ENCODE measurements around the gene PITX1.

Gene PITX1

DNA sequence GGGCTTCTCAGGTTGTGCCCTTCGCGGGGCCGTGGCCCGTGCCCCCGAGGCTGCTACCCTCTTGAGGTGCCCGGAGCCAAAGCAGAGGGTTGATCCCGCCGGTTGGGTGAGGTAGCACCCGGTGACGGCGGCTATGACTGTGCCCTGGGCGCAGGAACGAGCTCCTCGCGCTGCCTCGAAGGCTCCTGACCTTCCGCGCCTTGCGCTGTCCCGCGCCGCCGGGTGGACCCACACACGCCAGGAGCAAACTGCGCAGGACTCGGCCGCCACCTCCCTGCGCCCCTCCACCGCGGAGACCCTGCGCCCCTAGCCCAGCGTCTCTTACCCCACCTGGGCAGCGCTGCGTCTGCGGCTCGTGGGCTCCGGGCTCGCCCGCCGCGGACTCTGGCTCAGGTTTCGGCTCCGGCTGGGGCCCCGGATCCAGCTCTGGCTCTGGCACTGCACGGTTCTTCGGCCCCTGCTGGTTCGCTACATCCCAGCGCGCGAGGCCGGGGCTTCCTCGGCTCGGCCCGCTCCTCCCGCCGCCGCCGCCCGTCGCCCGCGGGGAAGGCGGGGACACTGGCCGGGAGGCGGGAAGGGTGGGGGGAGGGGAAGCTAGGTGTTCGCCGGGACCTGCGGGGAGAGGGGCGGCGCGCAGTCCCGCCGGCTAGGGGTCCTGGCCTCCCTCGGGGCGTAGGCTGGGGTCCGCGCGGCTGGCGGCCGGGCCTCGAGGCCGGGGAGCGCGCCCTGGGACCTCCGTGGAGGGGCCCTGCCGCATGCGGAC lies 5.4 kb upstream of the PITX1 start:
- H3K4me3 ChIP-seq (ENCODE audit: insufficient read depth, low read length, poor library complexity, severe bottlenecking): no peak overlapping the region
- no peak overlapping the region for H2AFZ ChIP-seq (ENCODE audit: low read depth, low read length, severe bottlenecking)
- H3F3A ChIP-seq (ENCODE audit: insufficient read depth): no peaks in the 10 kb centered on the region

DNA sequence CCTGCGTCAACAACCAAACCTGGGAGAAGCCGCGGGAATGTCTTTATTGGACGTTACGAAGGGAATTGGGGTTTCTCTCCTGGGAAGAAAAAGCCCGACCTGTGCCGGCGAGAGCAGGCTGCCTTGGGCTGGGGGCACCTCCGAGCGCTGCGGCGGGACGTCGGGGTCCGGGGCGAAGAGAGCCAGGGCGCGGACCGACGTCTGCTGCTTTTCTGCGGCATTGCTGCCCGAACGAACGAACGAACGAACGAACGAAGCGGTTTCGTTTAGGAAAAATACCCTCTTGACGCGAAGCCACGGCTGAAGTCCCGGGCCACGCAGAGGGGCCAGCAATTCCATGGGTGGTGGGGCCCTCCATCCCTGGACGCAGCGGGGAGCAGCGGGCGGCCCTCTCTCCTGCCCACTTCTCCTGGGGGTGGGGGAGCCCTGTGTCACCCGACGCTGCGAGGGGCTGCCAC lies 4.8 kb upstream of the PITX1 start:
- no peak overlapping the region for H3K9ac ChIP-seq (ENCODE audit: low read length)
- no peak overlapping the region for H3K4me2 ChIP-seq (ENCODE audit: low read depth, low read length, poor library complexity, severe bottlenecking)
- no peaks in the 10 kb centered on the region for H4K20me1 ChIP-seq (ENCODE audit: low read depth, low read length)
- no peaks in the 10 kb centered on the region for H3K27me3 ChIP-seq (ENCODE audit: low read length)
- H2AFZ ChIP-seq (ENCODE audit: low read depth, low read length, severe bottlenecking): no peak overlapping the region
- H3K79me2 ChIP-seq (ENCODE audit: insufficient read depth, low read length): no peaks in the 10 kb centered on the region
- TF ChIP-seq EZH2phosphoT487 (conservative IDR thresholded peaks at IDR 0.05; ENCODE audit: low read length): no peak
- TF ChIP-seq, protein P1, sequence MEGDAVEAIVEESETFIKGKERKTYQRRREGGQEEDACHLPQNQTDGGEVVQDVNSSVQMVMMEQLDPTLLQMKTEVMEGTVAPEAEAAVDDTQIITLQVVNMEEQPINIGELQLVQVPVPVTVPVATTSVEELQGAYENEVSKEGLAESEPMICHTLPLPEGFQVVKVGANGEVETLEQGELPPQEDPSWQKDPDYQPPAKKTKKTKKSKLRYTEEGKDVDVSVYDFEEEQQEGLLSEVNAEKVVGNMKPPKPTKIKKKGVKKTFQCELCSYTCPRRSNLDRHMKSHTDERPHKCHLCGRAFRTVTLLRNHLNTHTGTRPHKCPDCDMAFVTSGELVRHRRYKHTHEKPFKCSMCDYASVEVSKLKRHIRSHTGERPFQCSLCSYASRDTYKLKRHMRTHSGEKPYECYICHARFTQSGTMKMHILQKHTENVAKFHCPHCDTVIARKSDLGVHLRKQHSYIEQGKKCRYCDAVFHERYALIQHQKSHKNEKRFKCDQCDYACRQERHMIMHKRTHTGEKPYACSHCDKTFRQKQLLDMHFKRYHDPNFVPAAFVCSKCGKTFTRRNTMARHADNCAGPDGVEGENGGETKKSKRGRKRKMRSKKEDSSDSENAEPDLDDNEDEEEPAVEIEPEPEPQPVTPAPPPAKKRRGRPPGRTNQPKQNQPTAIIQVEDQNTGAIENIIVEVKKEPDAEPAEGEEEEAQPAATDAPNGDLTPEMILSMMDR (IDR thresholded peaks at IDR 0.05; ENCODE audit: insufficient read depth, low read length, poor library complexity, severe bottlenecking): no peak
- H3K9me3 ChIP-seq (ENCODE audit: insufficient read depth, low read length): no peaks in the 10 kb centered on the region
- no peak overlapping the region for H3K4me3 ChIP-seq (ENCODE audit: insufficient read depth, low read length, poor library complexity, severe bottlenecking)
- H3K27ac ChIP-seq (ENCODE audit: low read depth, low read length): no peak overlapping the region
- H3K36me3 ChIP-seq (ENCODE audit: low read length): no peaks in the 10 kb centered on the region
- no peaks in the 10 kb centered on the region for H3K9me2 ChIP-seq (replicated peaks; ENCODE audit: insufficient read depth, low read length)
- H3F3A ChIP-seq (ENCODE audit: insufficient read depth): no peaks in the 10 kb centered on the region

More for the DNA sequence above, 5.4 kb upstream of the PITX1 start:
- H3K79me2 ChIP-seq (ENCODE audit: insufficient read depth, low read length): no peaks in the 10 kb centered on the region
- no peak for TF ChIP-seq EZH2phosphoT487 (conservative IDR thresholded peaks at IDR 0.05; ENCODE audit: low read length)
- TF ChIP-seq, protein P1 (IDR thresholded peaks at IDR 0.05; ENCODE audit: insufficient read depth, low read length, poor library complexity, severe bottlenecking): no peak
- H3K36me3 ChIP-seq (ENCODE audit: low read length): no peaks in the 10 kb centered on the region
- no peaks in the 10 kb centered on the region for H3K9me3 ChIP-seq (ENCODE audit: insufficient read depth, low read length)
- H3K4me2 ChIP-seq (ENCODE audit: low read depth, low read length, poor library complexity, severe bottlenecking): no peak overlapping the region
- H3K27me3 ChIP-seq (ENCODE audit: low read length): no peaks in the 10 kb centered on the region
- H3K9me2 ChIP-seq (replicated peaks; ENCODE audit: insufficient read depth, low read length): no peaks in the 10 kb centered on the region
- H3K27ac ChIP-seq (ENCODE audit: low read depth, low read length): no peak overlapping the region
- H4K20me1 ChIP-seq (ENCODE audit: low read depth, low read length): no peaks in the 10 kb centered on the region
- no peak overlapping the region for H3K9ac ChIP-seq (ENCODE audit: low read length)

DNA sequence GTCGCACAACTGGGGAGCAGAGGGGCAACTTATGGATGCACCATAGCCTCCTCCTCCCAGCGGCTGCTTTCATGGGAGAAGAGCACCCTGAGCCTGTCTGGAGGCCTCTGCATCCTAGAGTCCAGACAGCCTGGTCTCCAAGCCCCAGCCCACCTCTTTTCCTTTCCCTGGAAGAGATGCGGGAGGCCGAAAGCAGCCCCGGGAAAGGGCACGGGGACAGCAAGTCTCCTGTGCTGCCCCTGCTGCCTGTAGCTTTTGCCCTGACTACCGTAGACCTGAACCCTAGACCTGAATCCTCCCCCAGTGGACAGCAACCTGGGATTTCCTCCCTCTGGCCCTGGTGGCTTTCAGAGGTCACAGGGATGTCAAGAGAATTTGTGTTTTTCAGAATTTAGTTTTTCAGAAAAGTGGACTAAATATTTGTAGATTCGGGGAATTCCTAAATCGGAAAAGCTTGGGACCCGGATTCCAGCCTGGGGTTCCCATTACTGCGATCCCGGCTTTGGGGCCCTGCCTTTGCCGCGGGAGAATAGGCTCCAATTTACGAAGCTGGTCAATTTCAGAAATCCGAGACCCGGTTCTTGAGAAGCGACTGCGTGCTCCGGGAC lies 4.3 kb upstream of the PITX1 start:
- Histone ChIP-seq H3K79me2 (ENCODE audit: insufficient read depth, low read length) (peaks cover 1% of the 10 kb centered on the region; the same call in 1 of the 2 replicates), H3K4me3 (ENCODE audit: insufficient read depth, low read length, poor library complexity, severe bottlenecking) (no peak overlapping the region), H3K27ac (ENCODE audit: low read depth, low read length) (no peak overlapping the region), H3K27me3 (ENCODE audit: low read length) (no peaks in the 10 kb centered on the region), H3K4me2 (ENCODE audit: low read depth, low read length, poor library complexity, severe bottlenecking) (no peak overlapping the region), H2AFZ (ENCODE audit: low read depth, low read length, severe bottlenecking) (no peak overlapping the region), H3K9ac (ENCODE audit: low read length) (no peak overlapping the region), H3K36me3 (ENCODE audit: low read length) (no peaks in the 10 kb centered on the region), H3F3A (ENCODE audit: insufficient read depth) (no peaks in the 10 kb centered on the region), H3K9me3 (ENCODE audit: insufficient read depth, low read length) (no peaks in the 10 kb centered on the region), H4K20me1 (ENCODE audit: low read depth, low read length) (no peaks in the 10 kb centered on the region), H3K9me2 (replicated peaks; ENCODE audit: insufficient read depth, low read length) (no peaks in the 10 kb centered on the region)
- no peak for TF ChIP-seq EZH2phosphoT487 (conservative IDR thresholded peaks at IDR 0.05; ENCODE audit: low read length)
- TF ChIP-seq, protein P1 (IDR thresholded peaks at IDR 0.05; ENCODE audit: insufficient read depth, low read length, poor library complexity, severe bottlenecking): no peak
